Smooth muscle cell (in vitro differentiated cells): ENCODE results near the gene HAND1. TPM values are rescaled to one million over a fixed set of nuclear protein-coding genes. Genes with fewer than 3 reads are reported as not detected.

Source experiments
- DNase-seq: peaks from one replicate; lab custom pipeline; 2025; ENCODE audit not compliant: unreplicated experiment; lab: John Stamatoyannopoulos, UW
- H2AFZ ChIP-seq: fragments of 200-600 bp; sonication (generic); 2 replicates; pipeline ENCODE4 v1.6.0; 2016; ENCODE audit warnings: antibody characterized with exemption, low read depth, mild to moderate bottlenecking
- H3F3A ChIP-seq: fragments of 200-600 bp; sonication (generic); 2 replicates; pipeline ENCODE4 v1.6.0; 2017; ENCODE audit warnings: antibody characterized with exemption, low read depth
- H3K27ac ChIP-seq: fragments of 200-600 bp; sonication (generic); 2 replicates; pipeline ENCODE4 v1.5.1; 2016; ENCODE audit warnings: low read depth, mild to moderate bottlenecking
- H3K27me3 ChIP-seq: fragments of 200-600 bp; sonication (generic); 2 replicates; pipeline ENCODE4 v1.6.1; 2016; ENCODE audit warnings: low read depth, mild to moderate bottlenecking
- H3K36me3 ChIP-seq: fragments of 200-600 bp; sonication (generic); 2 replicates; pipeline ENCODE4 v1.5.1; 2016; ENCODE audit warnings: low read depth
- H3K4me1 ChIP-seq: fragments of 200-600 bp; sonication (generic); 2 replicates; pipeline ENCODE4 v1.5.1; 2016; ENCODE audit warnings: low read depth
- H3K4me2 ChIP-seq: fragments of 200-600 bp; sonication (generic); 2 replicates; pipeline ENCODE4 v1.6.0; 2016; ENCODE audit warnings: mild to moderate bottlenecking
- H3K4me3 ChIP-seq: fragments of 200-600 bp; sonication (generic); 2 replicates; pipeline ENCODE4 v1.5.1; 2016; ENCODE audit warnings: mild to moderate bottlenecking
- H3K79me2 ChIP-seq: fragments of 200-600 bp; sonication (generic); 2 replicates; pipeline ENCODE4 v1.6.0; 2016; ENCODE audit warnings: low read depth, mild to moderate bottlenecking
- H3K9ac ChIP-seq: fragments of 200-600 bp; sonication (generic); 2 replicates; pipeline ENCODE4 v1.6.0; 2016; ENCODE audit warnings: low read depth
- H3K9me3 ChIP-seq: fragments of 200-600 bp; sonication (generic); replicated peaks from 2 replicates; pipeline ENCODE4 v1.5.1; 2016; ENCODE audit warnings: low read depth
- H4K20me1 ChIP-seq: fragments of 200-600 bp; sonication (generic); 2 replicates; pipeline ENCODE4 v1.6.0; 2016; ENCODE audit warnings: low read depth
- CTCF ChIP-seq: fragments of 200-600 bp; sonication (generic); IDR thresholded peaks from 2 replicates; pipeline ENCODE4 v1.5.1; 2017; ENCODE audit warnings: borderline replicate concordance, mild to moderate bottlenecking, antibody characterized with exemption; ENCODE audit not compliant: insufficient read depth, poor library complexity, severe bottlenecking
- WGBS: methylation state at CpG from one replicate; pipeline ENCODE4 v1.1.7; 2016; ENCODE audit warnings: low lambda C conversion rate; 5-methylcytosine and 5-hydroxymethylcytosine counted together
- polyA plus RNA-seq: library from polyadenylated mRNA; unstranded; fragments of >200 nt; fragmentation: Nextera tagmentation; extraction: Ambion mirVana; gene quantifications from 2 replicates; pipeline ENCODE4 v1.2.1, GENCODE V29; 2016
- total RNA-seq: library from RNA; depleted of rRNA; stranded (reverse); fragments of >200 nt; gene quantifications from 2 replicates; pipeline ENCODE4 v1.2.3, GENCODE V29; 2014

HAND1 gene
- total and polyA plus RNA-seq, 2 experiments from 2014 or later: 18.2 to 36.3 TPM

- whole genome bisulfite sequencing: 97% methylated on average over 2 of the region's 2 CpGs
- Histone ChIP-seq H4K20me1 (no peaks in the 10 kb centered on the region), H3F3A (no peaks in the 10 kb centered on the region), H3K4me3 (no peak overlapping the region), H3K4me1 (no peaks in the 10 kb centered on the region), H2AFZ (no peak overlapping the region), H3K79me2 (no peaks in the 10 kb centered on the region), H3K9ac (no peak overlapping the region), H3K27me3 (no peaks in the 10 kb centered on the region), H3K27ac (no peak overlapping the region), H3K4me2 (no peak overlapping the region), H3K9me3 (no peaks in the 10 kb centered on the region), H3K36me3 (no peaks in the 10 kb centered on the region)
- DNase-seq: no peak
- no peak for TF ChIP-seq CTCF
Observed at GRCh38 chr5:154503698-154504039, 25.6 kb upstream of the HAND1 start.

- DNase-seq: no peak
Observed at GRCh38 chr5:154502180-154502579, 24.2 kb upstream of the HAND1 start.

GRCh38 chr5:154501566-154501965 lies 23.5 kb upstream of the HAND1 start:
- Histone ChIP-seq H3K4me3 (no peak overlapping the region), H3K27me3 (no peaks in the 10 kb centered on the region), H3K4me2 (no peak overlapping the region), H3K9me3 (no peaks in the 10 kb centered on the region), H3K36me3 (no peaks in the 10 kb centered on the region), H2AFZ (no peak overlapping the region), H3K4me1 (no peaks in the 10 kb centered on the region), H3K79me2 (no peaks in the 10 kb centered on the region), H3K27ac (no peak overlapping the region), H3K9ac (no peak overlapping the region), H4K20me1 (no peaks in the 10 kb centered on the region), H3F3A (no peaks in the 10 kb centered on the region)
- WGBS: 65% methylated on average over 2 of the region's 2 CpGs
- no peak for TF ChIP-seq CTCF
- no peak for DNase-seq

More at GRCh38 chr5:154502180-154502579, 24.2 kb upstream of the HAND1 start:
- Histone ChIP-seq H3K4me2 (no peak overlapping the region), H3K9ac (no peak overlapping the region), H3K9me3 (no peaks in the 10 kb centered on the region), H3F3A (no peaks in the 10 kb centered on the region), H3K36me3 (no peaks in the 10 kb centered on the region), H3K79me2 (no peaks in the 10 kb centered on the region), H3K4me1 (no peaks in the 10 kb centered on the region), H2AFZ (no peak overlapping the region), H4K20me1 (no peaks in the 10 kb centered on the region), H3K27me3 (no peaks in the 10 kb centered on the region), H3K27ac (no peak overlapping the region), H3K4me3 (no peak overlapping the region)
- no peak for TF ChIP-seq CTCF
- 100% methylated on average over 1 of the region's 1 CpG for WGBS

GRCh38 chr5:154498994-154499393 lies 21.0 kb upstream of the HAND1 start:
- WGBS: 81% methylated on average over 2 of the region's 2 CpGs
- no peak for DNase-seq
- no peak overlapping the region for H3K9ac ChIP-seq
- no peaks in the 10 kb centered on the region for H4K20me1 ChIP-seq
- H3K4me3 ChIP-seq: no peak overlapping the region
- no peaks in the 10 kb centered on the region for H3K36me3 ChIP-seq
- H2AFZ ChIP-seq: no peak overlapping the region
- H3K4me1 ChIP-seq: no peaks in the 10 kb centered on the region
- no peak for TF ChIP-seq CTCF
- no peaks in the 10 kb centered on the region for H3K79me2 ChIP-seq
- no peaks in the 10 kb centered on the region for H3K27me3 ChIP-seq
- H3K27ac ChIP-seq: no peak overlapping the region
- H3K9me3 ChIP-seq: no peaks in the 10 kb centered on the region
- H3K4me2 ChIP-seq: no peak overlapping the region
- H3F3A ChIP-seq: no peaks in the 10 kb centered on the region
